HCT116 (cell line): ENCODE measurements around the gene PDE4D. TPM values are rescaled to one million over a fixed set of nuclear protein-coding genes. Genes with fewer than 3 reads are reported as not detected.

ENCODE experiments used
- ATAC-seq: fragments of 200-7000 bp; cut with Tn5 transposase; 2 replicates; pipeline ENCODE4 v1.9.1; 2020; ENCODE audit warnings: mild to moderate bottlenecking, moderate library complexity
- BruUV-seq: library from RNA; stranded (reverse); fragments of 400-500 nt; replicated peaks from 2 replicates; lab custom pipeline; 2021; lab: Mats Ljungman, UMichigan
- CTCF ChIA-PET: fragments of 300-600 bp; sonication (Branson Sonifier 250); formaldehyde crosslinking; loops from one replicate; lab custom pipeline; 2021; ENCODE audit warnings: antibody characterized with exemption; lab: Charles Lee
- POLR2A ChIA-PET: fragments of 300-600, 350-600 bp; sonication (Branson Sonifier 250); formaldehyde crosslinking; loops from one replicate; lab custom pipeline; 2021; ENCODE audit warnings: antibody characterized with exemption; lab: Charles Lee
- RAD21 ChIA-PET, 2 experiments: fragments of 300-600 bp; sonication (Branson Sonifier 250); formaldehyde crosslinking; loops; one replicate each; lab custom pipeline; 2023; ENCODE audit warnings: low total read pairs in 2 of 2; ENCODE audit not compliant: uncharacterized antibody in 2 of 2, unreplicated experiment in 2 of 2, low non-redundant PET in 1 of 2; lab: Charles Lee
- DNase-seq: peaks from one replicate; pipeline ENCODE4 v3.0.0-alpha.2; 2010; ENCODE audit warnings: low read depth, low spot score
- H2AFZ ChIP-seq: fragments of 200-600 bp; shearing (Covaris generic), sonication (generic); 2 replicates; pipeline ENCODE4 v1.6.1; 2017; ENCODE audit warnings: low read depth, mixed run types, mixed read lengths, antibody characterized with exemption, low read length; ENCODE audit not compliant: poor library complexity, severe bottlenecking
- H3K27ac ChIP-seq: 2 replicates; pipeline ENCODE4 v1.5.1; 2012; ENCODE audit warnings: low read depth, low read length
- H3K27me3 ChIP-seq: fragments of 200-600 bp; sonication (generic); 2 replicates; pipeline ENCODE4 v1.6.1; 2016; ENCODE audit warnings: mixed run types, low read length, mixed read lengths; ENCODE audit not compliant: insufficient read depth
- H3K36me3 ChIP-seq, 2 experiments: fragments of 200-500 bp in 1 of 2; fragments of 200-600 bp in 1 of 2; sonication (Bioruptor generic) in 1 of 2; sonication (generic) in 1 of 2; 2 replicates each; pipeline versions ENCODE4 v1.5.1 to v1.6.1; 2014 to 2016; ENCODE audit warnings: low read length in 2 of 2, inconsistent platforms in 1 of 2, mixed read lengths in 1 of 2, mixed run types in 1 of 2; ENCODE audit not compliant: insufficient read depth in 2 of 2, control insufficient read depth in 1 of 2
- H3K4me1 ChIP-seq, 2 experiments: fragments of 200-600 bp in 1 of 2; sonication (generic) in 1 of 2; 2 replicates each; pipeline versions ENCODE4 v1.5.1 to v1.6.1; 2012 to 2017; ENCODE audit warnings: low read length in 2 of 2, inconsistent platforms in 1 of 2, mild to moderate bottlenecking in 1 of 2, mixed read lengths in 1 of 2, mixed run types in 1 of 2, moderate library complexity in 1 of 2; ENCODE audit not compliant: insufficient read depth in 2 of 2, control insufficient read depth in 1 of 2
- H3K4me2 ChIP-seq: fragments of 200-600 bp; sonication (generic); 2 replicates; pipeline ENCODE4 v1.6.1; 2017; ENCODE audit warnings: mixed run types, low read length, mixed read lengths
- H3K4me3 ChIP-seq, 2 experiments: fragments of 200-600 bp in 1 of 2; sonication (generic) in 1 of 2; replicated peaks in 1 of 2; 2 replicates each; pipeline ENCODE4 v1.5.1; 2011 to 2016; ENCODE audit warnings: low read length in 2 of 2, control low read depth in 1 of 2, low read depth in 1 of 2, mild to moderate bottlenecking in 1 of 2, mixed read lengths in 1 of 2, mixed run types in 1 of 2
- H3K79me2 ChIP-seq: fragments of 200-600 bp; sonication (generic); 2 replicates; pipeline ENCODE4 v1.6.1; 2017; ENCODE audit warnings: mild to moderate bottlenecking, mixed run types, low read length, moderate library complexity, mixed read lengths; ENCODE audit not compliant: insufficient read depth
- H3K9ac ChIP-seq: fragments of 200-600 bp; sonication (generic); 2 replicates; pipeline ENCODE4 v1.6.1; 2016; ENCODE audit warnings: low read length, mixed read lengths
- H3K9me2 ChIP-seq: fragments of 200-600 bp; sonication (generic), shearing (Covaris generic); 2 replicates; pipeline ENCODE4 v1.6.1; 2017; ENCODE audit warnings: mixed run types, mild to moderate bottlenecking, moderate library complexity; ENCODE audit not compliant: insufficient read depth
- H3K9me3 ChIP-seq, 2 experiments: fragments of 200-500 bp in 1 of 2; fragments of 200-600 bp in 1 of 2; sonication (Bioruptor generic) in 1 of 2; sonication (generic) in 1 of 2; 2 replicates each; pipeline ENCODE4 v1.6.1; 2014 to 2017; ENCODE audit warnings: low read length in 2 of 2, mixed read lengths in 2 of 2, inconsistent platforms in 1 of 2, low read depth in 1 of 2, mild to moderate bottlenecking in 1 of 2, mixed run types in 1 of 2, moderate library complexity in 1 of 2; ENCODE audit not compliant: control insufficient read depth in 1 of 2, insufficient read depth in 1 of 2
- H4K20me1 ChIP-seq: fragments of 200-600 bp; sonication (generic), shearing (Covaris generic); 2 replicates; pipeline ENCODE4 v1.6.1; 2017; ENCODE audit warnings: mixed run types, mild to moderate bottlenecking, moderate library complexity; ENCODE audit not compliant: insufficient read depth
- CTCF ChIP-seq, 3 experiments: fragments of 200-600 bp in 1 of 3; sonication (generic) in 1 of 3; IDR thresholded peaks in 2 of 3; conservative IDR thresholded peaks in 1 of 3; 2 replicates each; pipeline ENCODE4 v1.5.1; 2012 to 2017; ENCODE audit warnings: low read depth in 2 of 3, low read length in 2 of 3, antibody characterized with exemption in 1 of 3, borderline replicate concordance in 1 of 3, control low read depth in 1 of 3, mild to moderate bottlenecking in 1 of 3, mixed read lengths in 1 of 3, mixed run types in 1 of 3, moderate library complexity in 1 of 3; ENCODE audit not compliant: insufficient read depth in 1 of 3
- EZH2 ChIP-seq: fragments of 200-600 bp; sonication (generic); IDR thresholded peaks from 2 replicates; pipeline ENCODE4 v1.6.1; 2017; ENCODE audit warnings: antibody characterized with exemption, mixed run types
- SIN3A ChIP-seq: IDR thresholded peaks from 2 replicates; pipeline ENCODE4 v1.6.1; 2012; ENCODE audit warnings: low read depth
- SP1 ChIP-seq: IDR thresholded peaks from 2 replicates; pipeline ENCODE4 v1.6.1; 2012; ENCODE audit warnings: low read depth
- ZBTB33 ChIP-seq: IDR thresholded peaks from 2 replicates; pipeline ENCODE4 v1.6.1; 2011; ENCODE audit warnings: mild to moderate bottlenecking, low read length, moderate library complexity; ENCODE audit not compliant: insufficient replicate concordance; ENCODE audit errors: extremely low read depth
- ZNF274 ChIP-seq: fragments of 200-500 bp; sonication (Bioruptor generic); IDR thresholded peaks from 2 replicates; pipeline ENCODE4 v1.6.1; 2014; ENCODE audit warnings: mild to moderate bottlenecking, low read depth, low read length, inconsistent platforms
- intact Hi-C: fragments of 100-400 bp; cut with micrococcal nuclease; formaldehyde crosslinking; loops from 2 replicates; pipeline ENCODE4 v1.10.0; 2022
- total RNA-seq: library from RNA; stranded (reverse); gene quantifications from one replicate; pipeline ENCODE4 v1.2.1, GENCODE V29; 2021; ENCODE audit not compliant: unreplicated experiment

Gene PDE4D
- total RNA-seq, 1 experiment from 2014 or later = 1.1 TPM

DNA sequence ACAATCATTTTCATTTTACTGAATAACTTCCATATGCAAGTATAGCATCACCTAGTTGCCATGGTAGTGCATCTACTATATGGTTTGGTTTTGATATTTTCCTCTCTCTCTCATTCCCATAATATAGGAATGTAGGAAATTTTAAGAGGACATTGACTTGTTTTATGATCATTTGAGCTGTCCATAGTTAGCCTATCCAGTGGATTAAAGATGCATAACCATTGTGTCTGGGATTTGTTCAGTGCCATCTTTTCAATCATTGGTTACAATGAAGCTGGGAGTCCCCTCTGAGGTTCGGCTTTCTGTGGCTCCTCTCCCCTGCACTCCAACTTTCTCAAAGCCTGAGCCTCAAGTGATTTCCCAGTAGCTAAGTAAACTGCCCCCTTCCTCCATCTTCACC, 852.2 kb downstream of the PDE4D start:
- Histone ChIP-seq H3K79me2 (no peaks in the 10 kb centered on the region), H3K4me2 (no peak overlapping the region), H3K36me3 (no peaks in the 10 kb centered on the region), H3K4me3 (no peak overlapping the region), H3K9me2 (no peaks in the 10 kb centered on the region), H3K9me3 (no peaks in the 10 kb centered on the region), H3K27me3 (peaks cover 48% of the 10 kb centered on the region), H3K27ac (no peak overlapping the region), H4K20me1 (no peaks in the 10 kb centered on the region), H3K4me1 (peaks cover 2 to 20% of the 10 kb centered on the region in 2 experiments; a peak in 2 of 4 replicates), H3K9ac (no peak overlapping the region), H2AFZ (no peak overlapping the region)
- TF ChIP-seq ZNF274 (no peak), ZBTB33 (no peak), SIN3A (no peak), EZH2 (no peak), CTCF (IDR thresholded peaks at IDR 0.05 in 2 of 3, conservative IDR thresholded peaks at IDR 0.05 in 1 of 3; ENCODE audit: borderline replicate concordance in 1 of 3, insufficient read depth in 1 of 3, low read depth in 2 of 3, low read length in 2 of 3) (no peak), SP1 (no peak)
- ChIA-PET POLR2A (no interaction called here), CTCF (interaction anchor here (0.9 kb wide), 1 partner anchor 146 kb away, joined by 3 read pairs; no protein-coding TSS in a partner anchor), RAD21 (no interaction called here)
- no peak for ATAC-seq
- no peak for DNase-seq
- no TSS peak for BruUV-seq
- intact Hi-C loops = no loop called here
